ENCODE results near the gene PIGM.

The PIGM gene

DNA sequence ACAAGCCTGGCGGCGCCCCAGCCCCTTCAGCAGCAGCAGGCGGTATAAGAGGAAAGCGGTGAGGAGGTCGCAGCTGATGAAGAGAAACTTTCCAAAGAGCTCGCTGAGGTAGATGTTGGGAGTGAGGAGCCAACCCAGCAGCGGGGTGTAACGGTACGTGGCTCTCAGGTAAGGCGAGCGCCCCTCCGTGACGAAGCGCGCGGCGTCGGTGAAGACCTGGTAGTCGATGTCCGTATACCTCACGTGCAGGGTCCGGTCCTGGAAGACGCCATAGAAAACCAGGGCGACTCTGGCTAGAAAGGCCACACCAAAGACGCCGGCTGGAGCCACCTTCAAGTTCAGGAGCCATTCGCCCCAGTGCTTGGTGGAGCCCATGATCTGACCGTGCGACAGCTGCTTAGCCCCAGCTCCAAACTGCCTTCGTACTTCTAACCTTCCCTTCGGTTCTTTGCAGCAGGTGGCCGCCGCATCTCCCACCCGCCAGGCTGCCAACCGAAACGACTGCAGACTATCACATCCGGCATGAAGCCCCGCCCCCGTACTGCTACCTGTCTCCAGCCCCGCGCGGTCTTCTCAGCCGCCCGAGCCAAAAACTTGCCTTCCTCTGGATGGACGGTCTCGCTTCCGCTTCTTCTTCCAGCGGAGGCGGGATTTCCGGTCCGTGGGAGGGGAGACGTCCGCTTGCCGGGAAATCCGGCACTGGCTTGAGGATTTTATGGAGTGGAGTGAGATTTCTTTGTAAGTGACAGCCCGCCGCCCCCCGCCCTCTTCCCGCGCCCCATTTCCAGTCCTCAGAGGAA lies at the start of gene PIGM:
TSS of gene PIGM (minus strand) at position 626 of the 800 bp plus-strand sequence. CDS start at position 375, 251 bp downstream.
- DNase-seq, result peak in 55 of 56 donors; percentile 55 to 95 (median 85)

DNA sequence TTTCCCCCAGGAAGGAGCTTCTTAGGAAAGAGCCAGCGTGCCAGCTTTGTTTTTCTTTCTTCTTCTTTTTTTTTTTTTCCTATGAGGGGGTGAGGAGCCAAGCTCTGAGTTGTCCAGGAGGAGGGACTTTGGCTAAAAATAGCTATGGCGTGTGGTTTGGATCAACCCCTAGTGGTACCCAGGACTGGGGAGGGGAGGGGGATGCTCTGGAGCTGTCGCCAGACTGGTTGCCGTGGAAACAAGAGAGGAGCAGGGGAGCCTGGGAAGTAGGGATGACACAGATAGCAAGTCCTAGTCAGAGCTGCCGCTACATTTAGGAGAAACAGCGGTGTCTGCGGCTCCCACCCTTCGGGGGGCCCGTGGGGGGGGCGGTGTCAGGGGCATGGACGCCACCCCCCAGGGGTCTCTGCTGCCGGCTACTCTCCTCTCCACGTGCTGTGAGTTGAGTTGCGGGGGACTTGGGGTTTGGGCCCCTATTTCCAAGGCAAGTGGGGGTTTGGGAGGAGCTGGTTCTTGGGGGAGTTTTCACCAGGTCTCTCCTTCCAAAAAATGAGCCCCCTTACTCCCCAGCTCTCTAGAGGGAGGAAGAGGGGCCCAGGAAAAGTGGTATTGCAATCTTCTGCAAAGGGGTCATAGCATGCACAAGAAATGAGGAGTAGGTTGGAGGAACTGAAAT lies 49.6 kb upstream of the PIGM start, which contains the start of gene KCNJ9:
TSS of gene KCNJ9 (plus strand) at position 278 of the 676 bp plus-strand sequence. CDS start 2,493 bp downstream, outside the sequence.
- DNase-seq, result peak in 54 of 56 donors; percentile 35 to 95 (median 81)

DNA sequence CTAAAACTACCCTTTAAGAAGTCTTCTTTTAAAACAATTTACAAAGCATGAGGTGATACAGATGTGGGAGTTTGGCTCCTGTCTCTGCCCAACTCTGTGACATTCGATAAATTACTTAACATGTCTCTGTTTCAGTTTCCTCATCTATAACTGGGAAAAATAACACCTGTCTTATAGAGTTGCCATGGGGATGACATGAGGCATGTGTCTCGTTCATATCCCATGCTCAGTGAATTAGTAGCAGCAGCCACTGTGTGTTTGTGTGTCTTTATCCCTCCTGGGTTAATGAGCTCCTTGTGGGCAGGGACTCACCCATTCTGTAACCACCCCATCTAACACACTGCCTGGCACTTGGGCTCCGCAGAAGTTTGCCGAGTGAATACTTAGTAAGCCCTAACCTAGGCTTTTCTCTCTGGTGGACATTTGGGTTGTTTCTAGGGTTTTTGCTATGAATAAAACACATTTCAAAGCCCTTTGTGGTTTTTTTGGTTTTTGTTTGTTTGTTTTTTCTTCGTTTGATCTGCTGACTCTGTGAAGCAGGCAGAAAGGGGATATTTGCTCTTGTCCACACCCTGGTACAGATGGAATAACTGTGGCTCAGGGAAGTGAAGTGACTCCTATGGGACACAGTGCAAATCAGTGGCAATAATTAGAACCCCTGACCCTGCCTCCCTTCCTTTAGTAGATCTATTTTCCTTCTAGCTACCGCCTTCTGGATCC lies 48.8 kb upstream of the PIGM start:
- DNase-seq, result no peak

DNA sequence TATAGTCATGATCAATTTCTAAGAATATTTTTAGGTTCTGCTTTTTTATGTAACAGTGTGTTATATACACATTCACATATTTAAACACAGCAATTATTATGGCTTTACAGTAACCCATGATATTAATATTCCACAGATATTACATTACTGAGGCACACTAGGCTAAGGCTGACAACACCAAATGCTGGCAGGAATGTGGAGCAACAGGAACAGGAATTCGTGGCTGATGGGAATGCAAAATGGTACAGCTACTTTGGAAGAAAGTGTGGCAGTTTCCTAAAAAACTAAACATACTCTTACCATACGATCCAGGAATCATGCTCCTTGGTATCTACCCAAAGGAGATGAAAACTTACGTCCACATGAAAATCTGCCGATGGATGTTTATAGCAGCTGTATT lies 47.7 kb upstream of the PIGM start:
- no peak for DNase-seq

DNA sequence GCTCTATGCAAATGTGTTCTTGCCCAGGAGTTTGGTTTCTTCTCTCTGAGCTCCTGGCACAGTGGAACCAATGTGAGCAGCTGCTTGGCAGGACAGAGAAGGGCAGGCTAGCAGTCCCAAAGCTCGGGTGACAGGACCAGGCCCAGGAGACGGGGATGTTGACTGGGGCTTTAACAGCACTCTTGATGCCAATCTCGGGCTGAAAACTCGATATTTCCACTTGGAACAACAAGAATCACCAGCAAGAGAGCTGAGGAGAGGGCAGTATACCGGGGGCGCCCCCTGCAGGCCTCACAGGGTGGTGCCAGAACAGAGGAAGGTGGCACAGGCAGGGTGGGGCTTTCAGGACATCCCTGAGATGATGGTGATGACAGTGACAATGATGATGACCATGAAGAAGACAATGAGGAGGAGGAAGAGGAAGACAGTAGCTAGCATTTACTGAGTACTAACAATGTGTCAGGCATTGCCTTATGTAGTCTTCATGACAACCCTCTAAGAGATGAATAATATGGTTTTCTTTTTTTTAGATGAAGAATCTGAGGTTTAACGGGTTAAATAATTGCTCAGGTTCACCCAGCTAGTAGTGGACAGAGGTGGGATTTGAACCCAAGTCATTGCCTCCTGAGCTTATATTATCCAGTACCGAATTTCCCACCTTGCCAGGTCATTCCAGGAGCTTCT lies 46.9 kb upstream of the PIGM start:
- DNase-seq, result peak in 49 of 56 donors; percentile 26 to 88 (median 64)

DNA sequence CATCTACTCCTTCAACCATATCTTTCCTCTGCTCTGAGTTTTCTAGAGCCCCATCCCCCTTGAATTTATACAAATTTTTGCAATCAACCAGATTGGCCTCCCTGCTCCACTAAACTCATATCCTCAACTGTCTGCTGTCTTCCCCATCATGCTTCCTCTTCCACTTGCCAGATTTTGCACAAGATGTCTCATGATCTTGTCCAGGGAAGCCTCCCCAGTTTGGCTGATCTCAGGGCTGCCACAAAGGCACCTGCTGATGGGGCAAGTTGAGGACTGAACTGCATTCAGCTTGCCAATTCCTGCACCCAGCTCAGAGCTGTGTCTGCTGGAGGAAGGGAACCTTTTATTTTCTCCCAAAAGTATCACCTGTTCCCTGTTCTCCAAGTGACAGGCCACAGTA lies 45.7 kb upstream of the PIGM start:
- no peak for DNase-seq

DNA sequence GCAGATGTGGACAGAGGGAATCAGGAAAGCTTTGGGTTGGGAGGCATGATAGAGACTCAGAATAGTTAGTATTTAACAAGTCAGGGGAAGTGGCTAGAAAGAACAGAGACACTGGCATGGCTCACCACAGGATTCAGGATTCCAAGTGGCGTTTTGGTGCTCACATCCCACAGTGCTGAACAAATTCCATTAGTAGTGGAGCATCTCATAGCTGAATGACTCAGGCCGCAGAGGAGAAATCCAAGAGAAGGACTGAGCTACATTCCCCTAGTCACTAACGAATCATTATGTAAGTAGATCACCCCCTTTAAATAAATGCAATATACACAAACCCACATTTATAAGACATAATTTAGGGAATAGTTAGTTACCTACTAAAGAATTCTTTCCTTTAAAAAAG lies 44.5 kb upstream of the PIGM start:
- no peak for DNase-seq

DNA sequence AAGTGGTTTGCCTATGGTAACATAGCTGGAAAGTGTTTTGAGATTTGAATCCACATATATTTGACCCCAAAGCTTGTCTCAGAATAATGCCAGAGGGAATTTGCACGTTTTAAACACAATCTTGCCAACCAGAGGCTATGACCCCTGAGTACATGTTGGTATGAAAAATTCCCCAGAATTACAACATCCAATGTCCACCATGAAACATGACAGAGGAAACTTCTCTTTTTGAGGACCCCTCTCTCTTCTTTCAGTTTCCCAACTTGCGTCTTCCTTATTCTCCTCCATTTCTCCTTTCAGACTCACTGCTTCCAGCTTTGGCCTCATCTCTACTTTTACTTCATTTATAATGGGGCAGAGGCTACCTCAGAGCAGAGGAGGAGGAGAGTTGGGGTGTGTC lies 44.0 kb upstream of the PIGM start:
- DNase-seq, result no peak

DNA sequence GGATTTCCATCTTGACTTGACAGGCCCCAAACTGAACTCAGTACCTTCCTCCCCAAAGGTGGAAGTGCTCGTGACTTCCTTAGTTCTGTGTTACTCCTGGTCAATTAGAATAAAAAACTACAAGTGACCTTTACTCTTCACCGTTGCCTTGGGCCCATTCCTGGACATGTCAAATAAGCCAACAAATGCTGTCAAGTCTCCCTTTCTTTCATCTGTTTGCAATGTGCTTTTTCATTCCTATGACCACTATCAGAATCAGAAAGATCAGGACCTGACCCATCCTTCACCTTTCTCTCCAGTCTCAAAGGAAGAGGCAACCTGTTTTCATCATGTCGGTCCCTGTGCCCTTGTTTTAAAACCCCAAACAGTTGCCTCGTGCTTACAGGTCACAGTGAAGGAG lies 43.1 kb upstream of the PIGM start:
- DNase-seq, result no peak

DNA sequence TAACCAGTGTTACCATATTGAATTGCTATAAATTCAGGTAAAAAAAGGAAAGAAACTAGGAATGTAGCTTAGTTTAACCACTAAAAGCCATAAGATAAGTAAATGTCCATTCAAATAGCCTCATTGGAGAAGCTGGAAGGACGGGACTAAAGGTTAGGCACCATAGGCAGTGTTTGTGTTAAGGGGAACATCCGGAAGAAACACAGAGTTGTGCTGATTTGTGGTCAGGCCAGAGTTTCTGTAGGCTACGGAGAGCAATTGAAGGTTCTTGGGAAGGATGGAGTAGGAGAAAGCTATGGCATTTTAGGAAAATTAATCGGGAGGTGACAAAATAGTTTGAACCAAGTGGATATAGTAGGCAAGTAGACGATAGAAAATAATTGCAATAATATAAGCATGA lies 39.5 kb upstream of the PIGM start:
- DNase-seq, result no peak

DNA sequence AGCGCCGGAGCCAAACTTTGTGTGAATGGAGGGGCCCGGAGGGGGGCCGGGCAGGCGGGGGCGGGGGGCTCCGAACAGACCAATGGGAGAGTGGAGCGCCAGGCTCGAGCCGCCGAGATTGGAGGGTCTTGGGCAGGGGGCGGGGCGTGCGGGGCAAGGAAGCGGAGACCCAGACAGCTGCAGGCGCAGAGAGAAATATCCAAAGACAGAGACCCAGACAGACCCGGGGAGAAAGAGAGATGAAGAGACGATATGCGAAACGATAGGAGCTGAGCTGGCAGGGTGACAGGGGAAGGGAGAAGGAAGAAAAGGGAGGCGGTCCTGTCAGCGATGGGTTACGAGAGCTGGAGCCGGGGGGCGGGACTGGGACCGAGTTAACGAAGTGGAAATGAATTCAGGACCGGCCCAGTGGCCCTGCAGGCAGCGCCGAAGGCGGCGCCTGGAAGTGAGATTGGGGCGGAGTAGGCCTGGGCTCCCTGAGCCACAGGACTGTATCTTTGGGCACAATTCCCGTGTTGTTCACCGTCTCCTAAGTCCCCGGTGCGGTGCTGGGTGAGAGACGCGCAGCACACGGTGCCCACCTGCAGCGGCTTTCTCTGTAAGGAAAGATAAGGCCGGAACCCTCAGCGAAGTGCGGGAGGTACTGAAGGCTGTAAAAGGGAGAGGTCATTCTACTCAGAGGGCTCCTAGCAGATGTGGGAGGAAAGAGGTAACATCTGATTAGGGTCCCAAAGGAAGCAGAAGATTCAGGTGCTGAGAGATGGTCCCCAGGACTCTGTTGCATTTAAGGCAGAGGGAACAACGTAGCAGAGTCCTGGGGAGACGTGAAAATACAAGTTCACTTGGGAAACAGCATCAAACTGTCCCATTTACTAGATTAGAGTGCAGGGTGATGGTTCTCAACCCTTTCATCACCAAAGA lies 38.7 kb upstream of the PIGM start:
- peak; percentile 19 to 98 (median 90) for DNase-seq

DNA sequence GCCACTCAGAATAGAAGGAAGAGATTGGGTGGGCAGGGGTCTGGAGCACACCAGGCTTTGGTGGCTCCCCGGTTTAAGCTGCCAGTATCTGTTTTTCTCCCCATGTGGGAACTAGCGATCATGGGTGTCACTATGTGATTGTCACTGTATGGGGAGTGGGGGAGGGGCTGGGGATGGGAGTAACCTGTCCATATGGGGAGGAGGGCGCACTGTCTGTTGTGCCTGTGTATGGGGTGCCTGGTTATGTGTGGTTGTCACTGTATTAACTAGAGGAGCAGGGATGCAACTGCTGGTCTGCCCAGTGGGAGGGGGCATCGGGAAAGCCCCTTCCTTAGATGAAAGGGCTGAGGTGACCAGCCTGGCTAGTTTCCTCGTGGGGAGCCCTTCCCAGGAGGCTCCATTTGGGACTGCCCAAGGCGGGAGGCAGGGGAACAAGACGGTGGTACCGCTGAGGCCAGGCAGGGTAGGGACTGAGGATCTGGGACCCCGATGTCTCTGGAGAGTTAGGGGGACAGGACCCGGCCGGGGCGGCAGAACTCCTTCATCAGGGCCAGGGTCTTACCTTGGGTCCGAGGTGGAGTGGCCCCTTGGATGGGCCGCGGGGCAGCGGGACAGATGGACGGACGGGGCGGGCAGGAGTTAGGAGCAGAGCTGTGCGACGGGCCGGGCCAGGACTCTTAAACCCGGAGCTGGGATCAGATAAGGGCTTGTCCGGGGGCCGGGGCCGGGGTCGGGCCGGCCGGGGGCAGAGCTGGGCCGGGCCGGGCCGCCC lies 37.9 kb upstream of the PIGM start, which contains the start of gene KCNJ10:
TSS of gene KCNJ10 (minus strand) at position 701 of the 772 bp plus-strand sequence. CDS start 27,628 bp downstream, outside the sequence.
- peak in 19 of 56 donors; percentile 16 to 75 (median 45) for DNase-seq

DNA sequence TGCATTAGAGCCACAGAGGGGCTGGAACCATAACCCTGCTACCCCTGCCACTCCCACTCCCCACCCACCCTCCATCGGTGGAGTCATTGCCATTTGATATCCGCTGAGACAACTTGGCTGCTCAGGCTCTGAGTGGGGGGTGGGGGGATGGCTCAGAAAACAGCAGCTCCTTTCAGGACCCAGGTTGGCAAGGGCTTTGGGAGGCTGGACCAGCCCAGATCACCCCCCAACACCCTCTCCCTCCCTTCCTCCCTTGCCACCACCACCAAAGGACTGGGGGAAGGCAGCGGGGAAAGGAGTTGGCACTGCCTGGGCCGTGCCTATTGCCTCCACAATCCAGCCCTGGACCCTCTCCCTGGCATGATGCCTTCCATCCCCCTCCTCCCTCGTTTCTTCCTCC lies 36.4 kb upstream of the PIGM start:
- DNase-seq, result peak in 54 of 56 donors; percentile 34 to 97 (median 87)

DNA sequence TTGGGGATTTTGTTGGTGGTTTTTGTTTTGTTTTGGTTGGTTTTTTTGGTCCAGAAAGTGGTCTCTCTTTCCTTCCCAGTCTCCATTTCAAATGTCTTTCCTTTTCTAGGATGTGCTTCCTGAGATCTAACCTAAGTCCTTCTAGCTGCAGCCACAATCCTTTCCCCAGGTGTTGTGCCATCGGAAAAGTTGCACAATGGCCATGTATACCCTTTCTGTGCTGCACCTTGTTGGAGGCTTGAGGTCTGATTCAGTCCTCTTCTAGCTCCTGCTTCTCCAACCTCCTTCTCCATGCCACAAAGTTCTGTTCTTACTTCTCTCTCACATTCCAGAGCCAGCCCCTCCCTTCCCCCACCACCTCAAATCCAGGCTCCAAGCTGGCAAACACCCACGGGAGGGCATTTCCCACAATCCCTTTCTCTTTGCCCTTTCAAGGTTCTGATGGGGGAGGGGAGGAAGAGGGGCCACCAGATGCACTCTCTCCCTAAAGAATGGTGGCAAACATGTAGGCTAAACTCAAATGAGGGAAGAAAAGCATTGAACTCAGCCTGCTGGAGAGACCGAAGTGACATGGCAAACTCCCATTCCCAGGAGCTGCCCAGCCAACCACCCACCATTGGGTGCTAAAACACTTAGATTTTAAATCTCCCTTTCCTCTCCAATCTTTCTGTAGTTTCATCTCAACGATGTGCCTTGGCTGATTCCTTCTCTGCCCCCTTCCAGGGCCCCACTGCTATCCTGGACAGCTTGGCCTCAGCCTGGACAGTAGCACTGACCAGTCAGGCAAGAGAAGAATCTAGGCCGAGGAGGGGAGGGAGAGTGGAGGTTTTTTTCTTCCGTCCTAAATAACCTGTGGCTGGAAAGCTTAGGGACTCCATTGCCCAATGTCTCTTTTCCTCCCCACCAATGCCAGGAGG lies 35.3 kb upstream of the PIGM start:
- DNase-seq, result peak in 11 of 56 donors; percentile 17 to 61 (median 46)

DNA sequence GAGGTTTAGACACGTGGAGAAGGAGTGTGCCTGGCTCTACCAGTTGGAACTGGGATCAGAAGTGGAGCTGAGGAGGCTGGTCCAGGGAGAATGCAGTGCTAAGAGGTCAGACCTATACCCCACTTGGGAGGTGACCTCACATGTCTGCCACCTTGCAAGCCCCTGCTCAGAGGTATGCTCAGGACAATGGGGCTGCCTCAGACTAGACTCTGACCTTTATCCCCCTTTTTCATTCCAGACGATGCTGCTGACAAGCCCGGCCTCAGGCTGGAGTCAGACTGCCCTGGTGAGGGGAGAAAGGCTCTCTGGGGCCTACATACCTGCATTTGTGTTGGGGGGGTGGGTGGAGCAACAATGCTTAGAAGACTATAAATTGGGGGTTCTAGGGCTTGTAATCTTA lies 33.0 kb upstream of the PIGM start:
- no peak for DNase-seq

DNA sequence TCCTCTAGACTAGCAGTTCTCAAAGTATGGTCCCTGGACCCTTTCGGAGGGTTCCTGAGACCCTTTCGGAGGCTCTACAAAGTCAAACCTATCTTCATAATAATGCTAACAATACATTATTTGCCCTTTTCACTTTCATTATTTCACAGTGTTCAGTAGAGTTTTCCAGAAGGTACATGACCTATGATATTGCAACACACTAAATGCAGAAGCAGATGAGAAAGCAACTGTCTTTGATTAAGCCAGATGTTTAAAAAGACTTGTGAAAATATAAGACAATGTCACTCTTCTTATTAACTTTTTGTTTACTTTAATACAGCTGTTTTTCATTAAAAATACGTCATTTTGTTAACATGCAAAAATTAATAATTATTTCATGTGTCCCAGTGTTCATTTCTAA lies 32.4 kb upstream of the PIGM start:
- DNase-seq, result no peak

DNA sequence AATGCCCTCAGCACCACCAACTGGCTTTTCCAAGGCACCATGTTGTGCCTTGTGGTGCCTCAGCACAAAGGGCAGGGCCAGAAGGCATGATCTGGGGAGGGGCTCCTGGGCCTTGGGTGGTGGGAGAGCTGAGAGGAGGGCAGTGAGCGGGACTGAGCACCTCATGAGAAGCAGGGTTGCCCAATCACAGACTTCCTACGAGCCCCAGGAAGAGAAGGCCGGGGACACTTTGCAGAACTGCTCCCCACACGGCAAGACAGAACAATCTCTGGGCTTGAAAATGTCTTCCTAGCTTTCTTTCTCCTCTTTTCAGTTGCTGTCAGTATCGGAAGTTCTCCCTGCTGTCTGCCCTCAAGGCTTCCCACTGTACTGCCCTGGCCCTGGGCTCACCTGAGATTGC lies 31.4 kb upstream of the PIGM start:
- peak in 1 of 56 donors; percentile 58 for DNase-seq

DNA sequence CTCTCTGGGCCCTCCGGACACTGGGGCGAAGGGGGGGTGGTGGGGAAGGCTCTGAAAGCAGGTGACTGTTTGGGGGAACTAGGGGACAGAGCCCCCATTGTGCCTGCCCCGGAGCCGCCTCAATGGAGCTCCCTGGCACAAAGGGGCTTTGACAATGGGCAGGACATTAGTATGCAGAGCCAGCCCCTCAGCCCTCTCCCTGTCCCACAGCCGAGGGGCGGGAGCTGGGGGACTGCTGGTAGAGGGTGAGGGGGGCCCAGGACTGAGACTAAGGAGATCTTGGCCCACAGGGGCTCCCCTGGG lies 30.4 kb upstream of the PIGM start:
- DNase-seq, result peak in 55 of 56 donors; percentile 53 to 99 (median 95)

Measured in nucleus accumbens (tissue), 56 donors.